Measurements from ENCODE around the gene STT3B.

- no peak for TF ChIP-seq CTCF (conservative IDR thresholded peaks at IDR 0.05; ENCODE audit: low read depth, low read length)
- no peak for TF ChIP-seq EZH2phosphoT487 (IDR thresholded peaks at IDR 0.05; ENCODE audit: borderline replicate concordance, low read length)
- TF ChIP-seq EZH2 (IDR thresholded peaks at IDR 0.05; ENCODE audit: low read length, unreplicated experiment), result no peak
Observed at GRCh38 chr3:31600431-31600830, 67.7 kb downstream of the STT3B start.
